Tibial artery (tissue), 4 donors: ENCODE results near the gene LAMB3.

Experiments used
- DNase-seq, 2 donors: peaks; one replicate each; pipeline ENCODE4 v3.0.0-alpha.2; 2019
- H3K27ac ChIP-seq, 2 donors: fragments of 200-600 bp; sonication (generic) in 1 of 2; 1 replicate in 1 of 2; 2 replicates in 1 of 2; pipeline ENCODE4 v1.5.1; 2018 to 2019; ENCODE audit warnings: mild to moderate bottlenecking in 1 of 2
- H3K27me3 ChIP-seq, 2 donors: fragments of 200-600 bp; sonication (generic) in 1 of 2; one replicate each; pipeline versions ENCODE4 v1.5.1 to v1.6.0; 2016 to 2019
- H3K36me3 ChIP-seq, 3 donors: fragments of 200-600 bp; sonication (generic) in 2 of 3; one replicate each; pipeline ENCODE4 v1.5.1; 2016 to 2019; ENCODE audit warnings: mild to moderate bottlenecking in 2 of 3
- H3K4me1 ChIP-seq, 4 donors: fragments of 200-600 bp; sonication (generic) in 2 of 4; 1 replicate in 3 of 4; 2 replicates in 1 of 4; pipeline ENCODE4 v1.5.1; 2016 to 2019
- H3K4me3 ChIP-seq, 2 donors: fragments of 200-600 bp; sonication (generic) in 1 of 2; 1 replicate in 1 of 2; 2 replicates in 1 of 2; pipeline ENCODE4 v1.5.1; 2018 to 2019; ENCODE audit warnings: mild to moderate bottlenecking in 2 of 2
- H3K9me3 ChIP-seq, 3 donors: fragments of 200-600 bp; sonication (generic) in 1 of 3; one replicate each; pipeline ENCODE4 v1.5.1; 2016 to 2019
- intact Hi-C: fragments of 100-400 bp; cut with DNase I; formaldehyde crosslinking; loops from one replicate; pipeline ENCODE4 v1.15.0; 2023; ENCODE audit warnings: low total_unique reads
- TF ChIP-seq, protein P1 (sequence below), 2 experiments: fragments of 200-600 bp in 1 of 2; fragments of 450-650 bp in 1 of 2; IDR thresholded peaks; one replicate each; pipeline ENCODE4 v1.5.1; 2017 to 2019; ENCODE audit warnings: antibody characterized with exemption in 2 of 2, mild to moderate bottlenecking in 1 of 2, moderate library complexity in 1 of 2

LAMB3 gene

DNA sequence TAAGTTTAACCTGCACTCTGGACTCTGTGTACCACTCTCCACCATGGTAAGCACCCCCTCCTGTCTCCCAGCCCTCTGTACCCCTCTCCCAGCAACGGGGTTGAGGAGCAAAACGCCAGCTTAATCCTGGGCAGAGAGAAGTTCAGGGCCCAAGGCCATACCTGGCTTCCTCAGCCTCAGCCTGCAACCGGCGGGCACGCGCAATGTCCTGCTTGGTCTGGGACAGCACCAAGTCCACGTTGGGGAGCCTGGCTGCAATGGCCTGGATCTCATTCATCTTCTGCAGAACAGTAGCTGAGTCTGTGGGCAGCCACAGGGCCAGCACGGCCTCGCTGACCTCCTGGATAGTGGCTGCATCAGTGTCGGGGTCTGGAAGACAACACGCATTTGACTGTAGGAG lies 33.9 kb downstream of the LAMB3 start:
- Histone ChIP-seq H3K4me3 (no peak overlapping the region), H3K4me1 (peaks cover 0 to 6% (median 0%) of the 10 kb centered on the region in 4 donors), H3K9me3 (no peaks in the 10 kb centered on the region), H3K27ac (no peak overlapping the region), H3K36me3 (no peaks in the 10 kb centered on the region), H3K27me3 (no peaks in the 10 kb centered on the region)
- DNase-seq, result no peak
- TF ChIP-seq, protein P1, sequence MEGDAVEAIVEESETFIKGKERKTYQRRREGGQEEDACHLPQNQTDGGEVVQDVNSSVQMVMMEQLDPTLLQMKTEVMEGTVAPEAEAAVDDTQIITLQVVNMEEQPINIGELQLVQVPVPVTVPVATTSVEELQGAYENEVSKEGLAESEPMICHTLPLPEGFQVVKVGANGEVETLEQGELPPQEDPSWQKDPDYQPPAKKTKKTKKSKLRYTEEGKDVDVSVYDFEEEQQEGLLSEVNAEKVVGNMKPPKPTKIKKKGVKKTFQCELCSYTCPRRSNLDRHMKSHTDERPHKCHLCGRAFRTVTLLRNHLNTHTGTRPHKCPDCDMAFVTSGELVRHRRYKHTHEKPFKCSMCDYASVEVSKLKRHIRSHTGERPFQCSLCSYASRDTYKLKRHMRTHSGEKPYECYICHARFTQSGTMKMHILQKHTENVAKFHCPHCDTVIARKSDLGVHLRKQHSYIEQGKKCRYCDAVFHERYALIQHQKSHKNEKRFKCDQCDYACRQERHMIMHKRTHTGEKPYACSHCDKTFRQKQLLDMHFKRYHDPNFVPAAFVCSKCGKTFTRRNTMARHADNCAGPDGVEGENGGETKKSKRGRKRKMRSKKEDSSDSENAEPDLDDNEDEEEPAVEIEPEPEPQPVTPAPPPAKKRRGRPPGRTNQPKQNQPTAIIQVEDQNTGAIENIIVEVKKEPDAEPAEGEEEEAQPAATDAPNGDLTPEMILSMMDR (IDR thresholded peaks at IDR 0.05), result no peak
- intact Hi-C loops, result no loop called here

DNA sequence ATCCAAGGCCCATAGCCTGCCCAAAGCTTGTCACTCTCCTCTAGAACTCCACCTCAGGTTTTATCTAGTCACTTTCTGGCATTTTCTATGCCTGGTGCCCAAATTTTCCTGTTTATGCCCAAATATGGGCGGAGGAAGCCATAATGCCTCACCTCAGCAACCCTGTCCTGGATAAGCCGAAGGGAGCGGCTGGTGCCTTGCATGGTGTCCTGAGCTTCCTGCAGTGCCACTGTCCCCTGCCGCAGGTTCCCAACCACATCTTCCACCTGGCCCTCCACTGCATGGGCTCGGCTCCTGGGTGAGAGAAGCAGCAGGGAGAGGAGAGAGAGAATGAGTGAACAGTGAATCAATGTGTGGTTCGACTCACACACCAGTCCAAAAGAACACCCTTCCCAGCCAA lies 34.5 kb downstream of the LAMB3 start:
- DNase-seq, result no peak
- Histone ChIP-seq H3K27ac (no peak overlapping the region), H3K4me1 (peaks cover 0 to 6% (median 0%) of the 10 kb centered on the region in 4 donors), H3K9me3 (no peaks in the 10 kb centered on the region), H3K4me3 (no peak overlapping the region), H3K27me3 (no peaks in the 10 kb centered on the region), H3K36me3 (no peaks in the 10 kb centered on the region)
- TF ChIP-seq, protein P1 (IDR thresholded peaks at IDR 0.05), result no peak
- intact Hi-C loops, result no loop called here

DNA sequence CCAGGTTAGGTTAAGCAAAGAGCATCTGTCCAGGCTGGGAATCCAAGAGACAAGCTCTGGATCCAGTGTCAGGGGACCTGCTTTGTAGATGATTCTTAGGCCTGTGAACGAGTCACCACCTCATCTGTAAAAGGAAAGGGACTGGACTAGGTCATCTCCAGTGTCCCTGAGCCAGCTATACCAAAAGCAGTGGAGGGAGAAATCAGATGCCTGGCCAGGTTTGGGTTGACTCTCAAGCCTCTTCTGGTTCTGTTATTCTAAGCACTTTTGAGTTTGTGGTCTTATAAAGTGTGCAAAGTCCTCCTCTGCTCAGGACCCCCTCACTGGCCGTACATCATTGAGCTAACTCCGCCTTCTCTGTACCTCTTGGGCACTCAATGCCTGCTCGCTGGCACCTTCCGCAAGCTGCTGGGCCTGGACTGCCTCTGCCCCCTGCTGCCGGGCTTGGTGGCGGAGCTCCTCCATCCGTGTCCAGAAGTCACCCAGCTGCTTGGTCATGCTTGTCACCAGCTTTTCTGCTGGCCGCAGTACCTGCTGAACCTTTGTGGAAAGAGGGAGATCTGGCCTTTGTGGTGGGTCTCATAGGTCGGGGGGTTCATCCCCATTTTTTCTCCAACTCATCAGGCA lies 35.1 kb downstream of the LAMB3 start:
- no peak overlapping the region for H3K4me3 ChIP-seq
- peaks cover 0 to 6% (median 0%) of the 10 kb centered on the region in 4 donors for H3K4me1 ChIP-seq
- H3K27me3 ChIP-seq, result no peaks in the 10 kb centered on the region
- H3K36me3 ChIP-seq, result no peaks in the 10 kb centered on the region
- intact Hi-C loops, result no loop called here
- H3K9me3 ChIP-seq, result no peaks in the 10 kb centered on the region
- TF ChIP-seq, protein P1 (IDR thresholded peaks at IDR 0.05), result no peak
- no peak overlapping the region for H3K27ac ChIP-seq
- peak in 1 of 2 donors; percentile 47 for DNase-seq

DNA sequence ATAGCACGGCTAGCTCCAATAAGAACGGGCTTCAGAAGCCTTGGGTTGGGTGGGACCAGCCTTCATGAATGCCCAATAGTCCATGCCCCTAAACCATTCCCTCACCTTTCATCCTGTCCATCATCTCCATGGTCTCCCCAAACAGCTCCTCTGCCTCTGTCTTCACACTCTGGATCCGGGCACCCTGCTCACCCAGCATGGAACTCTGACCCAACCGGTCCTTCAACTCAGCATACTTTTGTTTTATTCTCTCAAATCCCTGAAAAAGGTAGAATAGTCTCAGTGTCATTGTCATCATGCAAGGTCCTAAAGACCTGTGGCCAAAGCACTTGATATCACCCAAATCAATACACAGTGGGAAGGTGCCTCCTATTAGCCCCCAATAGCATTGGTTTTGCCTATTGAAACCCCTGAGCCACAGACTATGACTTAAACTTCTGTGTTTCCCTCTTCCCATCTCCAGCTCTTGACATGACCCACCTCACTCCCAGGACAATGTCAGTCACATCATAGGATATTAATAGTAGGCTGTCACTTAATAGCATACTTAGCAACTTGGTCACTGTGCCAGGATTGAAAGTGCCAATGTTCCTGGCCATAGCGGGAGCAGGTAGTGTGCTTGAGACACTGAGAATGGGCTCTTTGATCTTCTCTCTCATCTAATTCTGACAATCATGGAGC lies 35.7 kb downstream of the LAMB3 start:
- peak in 1 of 2 donors; percentile 6 for DNase-seq
- Histone ChIP-seq H3K4me3 (no peak overlapping the region), H3K36me3 (no peaks in the 10 kb centered on the region), H3K9me3 (no peaks in the 10 kb centered on the region), H3K27me3 (no peaks in the 10 kb centered on the region), H3K4me1 (peaks cover 0 to 4% (median 0%) of the 10 kb centered on the region in 4 donors), H3K27ac (no peak overlapping the region)
- TF ChIP-seq, protein P1 (IDR thresholded peaks at IDR 0.05), result no peak
- intact Hi-C loops, result no loop called here

DNA sequence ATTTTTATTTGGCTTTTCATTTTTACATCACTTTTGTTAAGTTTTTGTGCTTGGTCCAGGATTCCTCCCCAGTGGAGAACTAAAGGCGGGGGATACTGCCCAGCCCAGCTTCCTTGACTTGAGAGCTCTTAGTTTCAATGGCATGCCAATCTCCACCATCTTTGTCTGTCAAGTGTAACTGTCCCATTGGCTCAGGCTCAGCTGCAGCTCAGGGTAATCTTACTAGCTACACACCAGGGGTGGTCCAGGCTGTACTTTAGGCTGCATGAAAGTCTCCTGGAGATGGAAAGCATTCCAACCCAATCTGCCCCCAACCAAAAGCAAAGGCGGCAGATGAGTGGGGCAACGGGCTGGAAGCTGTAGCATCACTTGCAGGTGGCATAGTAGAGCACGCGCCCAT lies 37.3 kb downstream of the LAMB3 start:
- H3K36me3 ChIP-seq, result no peaks in the 10 kb centered on the region

More for the DNA sequence above, 37.3 kb downstream of the LAMB3 start:
- no peak for DNase-seq
- H3K27ac ChIP-seq, result no peak overlapping the region
- H3K4me1 ChIP-seq, result no peaks in the 10 kb centered on the region
- intact Hi-C loops, result no loop called here
- no peak overlapping the region for H3K4me3 ChIP-seq
- TF ChIP-seq, protein P1 (IDR thresholded peaks at IDR 0.05), result no peak
- no peaks in the 10 kb centered on the region for H3K9me3 ChIP-seq
- no peaks in the 10 kb centered on the region for H3K27me3 ChIP-seq
